ENCODE results near the gene DFFB. TPM values are rescaled to one million over a fixed set of nuclear protein-coding genes. Genes with fewer than 3 reads are reported as not detected.

DFFB gene
- total and polyA plus RNA-seq, 2 of the 13 experiments (the other 11 are each of a cell fraction or from before 2014, with no cell fraction given), result 4.6 to 9.3 TPM

DNA sequence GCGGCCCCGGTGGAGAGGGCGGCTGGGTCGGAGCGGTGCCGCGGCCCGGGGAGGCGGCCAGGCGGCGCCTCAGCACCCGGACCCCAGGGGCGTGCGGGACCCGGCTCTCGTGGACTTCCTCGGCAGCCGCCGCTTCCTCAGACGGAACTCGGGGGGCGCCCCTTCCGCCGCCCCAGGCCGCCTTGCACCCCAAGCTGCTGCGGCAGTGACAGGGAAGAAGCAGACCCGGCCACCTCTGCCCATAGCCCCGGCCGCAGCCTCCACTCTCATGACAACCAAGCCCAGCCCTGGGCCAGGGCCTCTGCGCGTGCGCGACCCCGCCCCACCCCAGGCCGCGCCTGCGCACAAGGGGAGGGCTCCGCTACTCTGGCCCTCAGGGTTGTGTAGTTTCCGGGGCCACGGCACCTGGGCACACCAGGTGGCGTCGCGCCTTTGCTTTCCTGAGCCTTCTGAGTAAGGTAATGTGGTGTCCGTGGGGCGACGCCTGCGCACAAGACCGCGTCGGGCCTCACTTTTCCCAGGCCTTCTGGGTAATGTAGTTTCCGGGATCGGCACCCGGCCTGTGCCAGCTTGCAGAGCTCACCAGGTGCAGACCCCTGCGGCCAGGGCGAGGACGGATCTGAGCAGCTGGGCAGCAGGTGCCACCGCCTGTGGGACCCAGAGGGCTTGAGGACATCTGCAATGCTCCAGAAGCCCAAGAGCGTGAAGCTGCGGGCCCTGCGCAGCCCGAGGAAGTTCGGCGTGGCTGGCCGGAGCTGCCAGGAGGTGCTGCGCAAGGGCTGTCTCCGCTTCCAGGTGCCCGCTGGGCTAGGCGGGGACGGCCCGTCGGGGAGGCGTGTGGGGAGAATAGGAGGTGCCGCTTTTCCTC, at the start of gene DFFB, which contains the start of gene CEP104 (continued):
- TF ChIP-seq ZNF460 (CRISPR knock-in tag; IDR thresholded peaks at IDR 0.05; ENCODE audit: borderline replicate concordance), result no peak; the same call in 1 of the 2 replicates
- peak; percentile 32 for TF ChIP-seq RARA (CRISPR knock-in tag; IDR thresholded peaks at IDR 0.05)
- TF ChIP-seq KLF11 (CRISPR knock-in tag; IDR thresholded peaks at IDR 0.05), result peak; percentile 88; the same call in 1 of the 2 replicates
- TF ChIP-seq FOXJ3 (CRISPR knock-in tag; IDR thresholded peaks at IDR 0.05; ENCODE audit: borderline replicate concordance), result peak; percentile 35; the same call in 1 of the 2 replicates
- TF ChIP-seq KAT8 (CRISPR knock-in tag; IDR thresholded peaks at IDR 0.05), result peak; percentile 86
- peak; percentile 60; the same call in 1 of the 2 replicates for TF ChIP-seq HDAC2 (CRISPR knock-in tag; IDR thresholded peaks at IDR 0.05)
- no peak for TF ChIP-seq MTA3 (CRISPR knock-in tag; IDR thresholded peaks at IDR 0.05)
- no peak for TF ChIP-seq TCF12 (IDR thresholded peaks at IDR 0.05)
- peak; percentile 69; the same call in 1 of the 2 replicates for TF ChIP-seq TCF12 (CRISPR knock-in tag; IDR thresholded peaks at IDR 0.05)
- peak; percentile 85 for TF ChIP-seq ZNF331 (CRISPR knock-in tag; IDR thresholded peaks at IDR 0.05)
- peak; percentile 97 for TF ChIP-seq HNRNPL (IDR thresholded peaks at IDR 0.05; ENCODE audit: low read depth, low read length)
- TF ChIP-seq ERF (CRISPR knock-in tag; IDR thresholded peaks at IDR 0.05), result peak; percentile 90
- TF ChIP-seq, protein P1, sequence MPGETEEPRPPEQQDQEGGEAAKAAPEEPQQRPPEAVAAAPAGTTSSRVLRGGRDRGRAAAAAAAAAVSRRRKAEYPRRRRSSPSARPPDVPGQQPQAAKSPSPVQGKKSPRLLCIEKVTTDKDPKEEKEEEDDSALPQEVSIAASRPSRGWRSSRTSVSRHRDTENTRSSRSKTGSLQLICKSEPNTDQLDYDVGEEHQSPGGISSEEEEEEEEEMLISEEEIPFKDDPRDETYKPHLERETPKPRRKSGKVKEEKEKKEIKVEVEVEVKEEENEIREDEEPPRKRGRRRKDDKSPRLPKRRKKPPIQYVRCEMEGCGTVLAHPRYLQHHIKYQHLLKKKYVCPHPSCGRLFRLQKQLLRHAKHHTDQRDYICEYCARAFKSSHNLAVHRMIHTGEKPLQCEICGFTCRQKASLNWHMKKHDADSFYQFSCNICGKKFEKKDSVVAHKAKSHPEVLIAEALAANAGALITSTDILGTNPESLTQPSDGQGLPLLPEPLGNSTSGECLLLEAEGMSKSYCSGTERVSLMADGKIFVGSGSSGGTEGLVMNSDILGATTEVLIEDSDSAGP (CRISPR knock-in tag; IDR thresholded peaks at IDR 0.05; ENCODE audit: borderline replicate concordance), result peak; percentile 15
- TF ChIP-seq ZNF275 (CRISPR knock-in tag; IDR thresholded peaks at IDR 0.05; ENCODE audit: borderline replicate concordance), result peak; percentile 26; the same call in 1 of the 2 replicates
- TF ChIP-seq ZNF264 (CRISPR knock-in tag; IDR thresholded peaks at IDR 0.05), result 0 out of 2 replicates have a peak, but pooled peaks have one; percentile 13
- TF ChIP-seq SIX4 (CRISPR knock-in tag; IDR thresholded peaks at IDR 0.05), result 0 out of 2 replicates have a peak, but pooled peaks have one; percentile 32
- peak; percentile 34; the same call in 1 of the 2 replicates for TF ChIP-seq ZNF34 (CRISPR knock-in tag; IDR thresholded peaks at IDR 0.05; ENCODE audit: borderline replicate concordance)
- no peak for TF ChIP-seq XBP1 (CRISPR knock-in tag; IDR thresholded peaks at IDR 0.05)
- 0 out of 2 replicates have a peak, but pooled peaks have one; percentile 46 for TF ChIP-seq NFKBIZ (CRISPR knock-in tag; IDR thresholded peaks at IDR 0.05)
- 0 out of 2 replicates have a peak, but pooled peaks have one; percentile 32 for TF ChIP-seq NCOA2 (CRISPR knock-in tag; IDR thresholded peaks at IDR 0.05)
- TF ChIP-seq, protein P2, sequence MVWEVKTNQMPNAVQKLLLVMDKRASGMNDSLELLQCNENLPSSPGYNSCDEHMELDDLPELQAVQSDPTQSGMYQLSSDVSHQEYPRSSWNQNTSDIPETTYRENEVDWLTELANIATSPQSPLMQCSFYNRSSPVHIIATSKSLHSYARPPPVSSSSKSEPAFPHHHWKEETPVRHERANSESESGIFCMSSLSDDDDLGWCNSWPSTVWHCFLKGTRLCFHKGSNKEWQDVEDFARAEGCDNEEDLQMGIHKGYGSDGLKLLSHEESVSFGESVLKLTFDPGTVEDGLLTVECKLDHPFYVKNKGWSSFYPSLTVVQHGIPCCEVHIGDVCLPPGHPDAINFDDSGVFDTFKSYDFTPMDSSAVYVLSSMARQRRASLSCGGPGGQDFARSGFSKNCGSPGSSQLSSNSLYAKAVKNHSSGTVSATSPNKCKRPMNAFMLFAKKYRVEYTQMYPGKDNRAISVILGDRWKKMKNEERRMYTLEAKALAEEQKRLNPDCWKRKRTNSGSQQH (CRISPR knock-in tag; IDR thresholded peaks at IDR 0.05; ENCODE audit: low read depth), result no peak
- TF ChIP-seq ZBTB39 (CRISPR knock-in tag; IDR thresholded peaks at IDR 0.05), result no peak
- TF ChIP-seq ZNF768 (CRISPR knock-in tag; IDR thresholded peaks at IDR 0.05), result peak; percentile 53; the same call in 1 of the 2 replicates
- TF ChIP-seq ASH2L (IDR thresholded peaks at IDR 0.05; ENCODE audit: insufficient read length, low read depth, low read length), result peak; percentile 42

All from HepG2 (cell line).